Measurements from ENCODE around the gene IQGAP2. TPM values are rescaled to one million over a fixed set of nuclear protein-coding genes. Genes with fewer than 3 reads are reported as not detected.

Gene IQGAP2
- total RNA-seq, 1 experiment from 2014 or later: 1.5 TPM

GRCh38 chr5:76561959-76562358 is 158.9 kb downstream of the IQGAP2 start:
- intact Hi-C loops (cut with micrococcal nuclease): no loop called here
- H3K4me3 Mint-ChIP-seq (ENCODE audit: unreplicated experiment): no peak overlapping the region
- ChIA-PET CTCF (interaction anchor here (1.3 kb wide), 1 partner anchor 21 kb away, joined by 4 read pairs; no protein-coding TSS in a partner anchor), POLR2A (no interaction called here)
- DNase-seq (ENCODE audit: unreplicated experiment): no peak
- peaks cover 46% of the 10 kb centered on the region for H3K27me3 Mint-ChIP-seq (ENCODE audit: insufficient read depth, unreplicated experiment)
- no peaks in the 10 kb centered on the region for H3K4me1 Mint-ChIP-seq (ENCODE audit: insufficient read depth, unreplicated experiment)
- H3K27ac Mint-ChIP-seq (ENCODE audit: low read depth, unreplicated experiment): no peak overlapping the region
- no peaks in the 10 kb centered on the region for H3K36me3 Mint-ChIP-seq (ENCODE audit: insufficient read depth, unreplicated experiment)
- no peaks in the 10 kb centered on the region for H3K9me3 Mint-ChIP-seq (ENCODE audit: unreplicated experiment)
- BruUV-seq (replicated peaks): no TSS peak
- TF ChIP-seq CTCF (IDR thresholded peaks at IDR 0.05; ENCODE audit: unreplicated experiment): no peak

- H3K27me3 Mint-ChIP-seq (ENCODE audit: insufficient read depth, unreplicated experiment): peaks cover 60% of the 10 kb centered on the region
- no peak overlapping the region for H3K4me3 Mint-ChIP-seq (ENCODE audit: unreplicated experiment)
- H3K4me1 Mint-ChIP-seq (ENCODE audit: insufficient read depth, unreplicated experiment): no peaks in the 10 kb centered on the region
- POLR2A ChIA-PET: no interaction called here
- H3K27ac Mint-ChIP-seq (ENCODE audit: low read depth, unreplicated experiment): no peak overlapping the region
- no peaks in the 10 kb centered on the region for H3K9me3 Mint-ChIP-seq (ENCODE audit: unreplicated experiment)
- no peak for DNase-seq (ENCODE audit: unreplicated experiment)
- no peaks in the 10 kb centered on the region for H3K36me3 Mint-ChIP-seq (ENCODE audit: insufficient read depth, unreplicated experiment)
- intact Hi-C loops (cut with micrococcal nuclease): no loop called here
- CTCF ChIA-PET: interaction anchor here (0.6 kb wide), 2 partner anchors 19 to 579 kb away, joined by 3 to 9 read pairs; no protein-coding TSS in a partner anchor
- no peak for TF ChIP-seq CTCF (IDR thresholded peaks at IDR 0.05; ENCODE audit: unreplicated experiment)
- no TSS peak for BruUV-seq (replicated peaks)
Observed at GRCh38 chr5:76565009-76565408, 161.9 kb downstream of the IQGAP2 start.

GRCh38 chr5:76570153-76570552 is 167.1 kb downstream of the IQGAP2 start:
- CTCF ChIA-PET: interaction anchor here (1.0 to 2.6 kb wide), 2 partner anchors 13 to 205 kb away, joined by 4 to 16 read pairs; no protein-coding TSS in a partner anchor

GRCh38 chr5:76571559-76571958 is 168.5 kb downstream of the IQGAP2 start:
- no peak for TF ChIP-seq CTCF (IDR thresholded peaks at IDR 0.05; ENCODE audit: unreplicated experiment)
- no peaks in the 10 kb centered on the region for H3K9me3 Mint-ChIP-seq (ENCODE audit: unreplicated experiment)
- no peaks in the 10 kb centered on the region for H3K4me1 Mint-ChIP-seq (ENCODE audit: insufficient read depth, unreplicated experiment)
- H3K27ac Mint-ChIP-seq (ENCODE audit: low read depth, unreplicated experiment): no peak overlapping the region
- peaks cover 25% of the 10 kb centered on the region for H3K27me3 Mint-ChIP-seq (ENCODE audit: insufficient read depth, unreplicated experiment)
- intact Hi-C loops (cut with micrococcal nuclease): no loop called here
- no peaks in the 10 kb centered on the region for H3K36me3 Mint-ChIP-seq (ENCODE audit: insufficient read depth, unreplicated experiment)
- CTCF ChIA-PET: interaction anchor here (0.6 to 2.6 kb wide), 6 partner anchors 11 to 531 kb away, joined by 3 to 16 read pairs (median 4); no protein-coding TSS in a partner anchor
- POLR2A ChIA-PET: interaction anchor here (0.6 kb wide), 1 partner anchor 1016 kb away, joined by 3 read pairs; no protein-coding TSS in a partner anchor
- no peak overlapping the region for H3K4me3 Mint-ChIP-seq (ENCODE audit: unreplicated experiment)
- no TSS peak for BruUV-seq (replicated peaks)
- DNase-seq (ENCODE audit: unreplicated experiment): no peak

More at GRCh38 chr5:76570153-76570552, 167.1 kb downstream of the IQGAP2 start:
- intact Hi-C loops (cut with micrococcal nuclease): no loop called here
- Mint-ChIP-seq H3K9me3 (ENCODE audit: unreplicated experiment) (no peaks in the 10 kb centered on the region), H3K4me3 (ENCODE audit: unreplicated experiment) (no peak overlapping the region), H3K36me3 (ENCODE audit: insufficient read depth, unreplicated experiment) (no peaks in the 10 kb centered on the region), H3K27ac (ENCODE audit: low read depth, unreplicated experiment) (no peak overlapping the region), H3K27me3 (ENCODE audit: insufficient read depth, unreplicated experiment) (peaks cover 39% of the 10 kb centered on the region), H3K4me1 (ENCODE audit: insufficient read depth, unreplicated experiment) (no peaks in the 10 kb centered on the region)
- POLR2A ChIA-PET: interaction anchor here (1.0 kb wide), 1 partner anchor 12 kb away, joined by 3 read pairs; no protein-coding TSS in a partner anchor
- no peak for TF ChIP-seq CTCF (IDR thresholded peaks at IDR 0.05; ENCODE audit: unreplicated experiment)
- BruUV-seq (replicated peaks): no TSS peak
- DNase-seq (ENCODE audit: unreplicated experiment): no peak
